Neural progenitor cell (in vitro differentiated cells): ENCODE measurements around the gene PHF19. TPM values are rescaled to one million over a fixed set of nuclear protein-coding genes. Genes with fewer than 3 reads are reported as not detected.

Source experiments
- DNase-seq: peaks from one replicate; pipeline ENCODE4 v3.0.0-alpha.2; 2016; ENCODE audit warnings: low spot score
- H2AFZ ChIP-seq: fragments of 200-600 bp; sonication (generic); replicated peaks from 2 replicates; pipeline ENCODE4 v1.6.1; 2016; ENCODE audit warnings: antibody characterized with exemption
- H3F3A ChIP-seq: fragments of 200-600 bp; sonication (generic); 2 replicates; pipeline ENCODE4 v1.6.1; 2016; ENCODE audit warnings: antibody characterized with exemption, low read depth
- H3K27ac ChIP-seq: fragments of 200-600 bp; sonication (generic); 2 replicates; pipeline ENCODE4 v1.5.1; 2016; ENCODE audit warnings: mild to moderate bottlenecking
- H3K27me3 ChIP-seq: fragments of 200-600 bp; sonication (generic); 2 replicates; pipeline ENCODE4 v1.6.1; 2016; ENCODE audit warnings: mild to moderate bottlenecking, moderate library complexity
- H3K36me3 ChIP-seq: fragments of 200-600 bp; sonication (generic); 2 replicates; pipeline ENCODE4 v1.5.1; 2016
- H3K4me1 ChIP-seq: fragments of 200-600 bp; sonication (generic); 2 replicates; pipeline ENCODE4 v1.6.1; 2016; ENCODE audit warnings: mixed run types
- H3K4me2 ChIP-seq: fragments of 200-600 bp; sonication (generic); 2 replicates; pipeline ENCODE4 v1.6.1; 2016
- H3K4me3 ChIP-seq: fragments of 200-600 bp; sonication (generic); 2 replicates; pipeline ENCODE4 v1.5.1; 2016
- H3K79me2 ChIP-seq: fragments of 200-600 bp; sonication (generic); 2 replicates; pipeline ENCODE4 v1.6.1; 2016; ENCODE audit warnings: low read depth
- H3K9ac ChIP-seq: fragments of 200-600 bp; sonication (generic); 2 replicates; pipeline ENCODE4 v1.6.1; 2016
- H3K9me3 ChIP-seq: fragments of 200-600 bp; sonication (generic); 2 replicates; pipeline ENCODE4 v1.5.1; 2016; ENCODE audit warnings: low read depth
- H4K20me1 ChIP-seq: fragments of 200-600 bp; sonication (generic); 2 replicates; pipeline ENCODE4 v1.6.1; 2016; ENCODE audit warnings: low read depth
- H3K27ac Mint-ChIP-seq: 3 replicates; pipeline ENCODE4 v1.8.0; 2021; ENCODE audit warnings: mixed read lengths
- H3K27me3 Mint-ChIP-seq: 2 replicates; pipeline ENCODE4 v1.8.0; 2022; ENCODE audit warnings: low read depth, mild to moderate bottlenecking, inconsistent platforms, moderate library complexity, mixed read lengths; ENCODE audit not compliant: insufficient read depth
- H3K36me3 Mint-ChIP-seq: 3 replicates; pipeline ENCODE4 v1.8.0; 2021; ENCODE audit warnings: mixed read lengths
- H3K4me1 Mint-ChIP-seq: 3 replicates; pipeline ENCODE4 v1.8.0; 2021; ENCODE audit warnings: mixed read lengths
- H3K4me3 Mint-ChIP-seq: 3 replicates; pipeline ENCODE4 v1.8.0; 2021; ENCODE audit warnings: mild to moderate bottlenecking, moderate library complexity, mixed read lengths
- H3K9me3 Mint-ChIP-seq: 3 replicates; pipeline ENCODE4 v1.8.0; 2020; ENCODE audit warnings: mixed read lengths
- EZH2 ChIP-seq: fragments of 200-600 bp; sonication (generic); IDR thresholded peaks from 2 replicates; pipeline ENCODE4 v1.6.1; 2017; ENCODE audit warnings: antibody characterized with exemption, mild to moderate bottlenecking, moderate library complexity
- EZH2phosphoT487 ChIP-seq: fragments of 200-600 bp; sonication (generic); IDR thresholded peaks from 2 replicates; pipeline ENCODE4 v1.6.1; 2017; ENCODE audit warnings: antibody characterized with exemption
- total RNA-seq: library from RNA; depleted of rRNA; stranded (reverse); fragments of >200 nt; gene quantifications from 2 replicates; pipeline ENCODE4 v1.2.3, GENCODE V29; 2015; ENCODE audit warnings: low replicate concordance
- TF ChIP-seq, protein P1 (sequence below): fragments of 200-600 bp; sonication (generic); IDR thresholded peaks from 2 replicates; pipeline ENCODE4 v1.5.1; 2017; ENCODE audit warnings: antibody characterized with exemption, mild to moderate bottlenecking

The PHF19 gene
- total RNA-seq, 1 donor from 2014 or later = 45.1 TPM

DNA sequence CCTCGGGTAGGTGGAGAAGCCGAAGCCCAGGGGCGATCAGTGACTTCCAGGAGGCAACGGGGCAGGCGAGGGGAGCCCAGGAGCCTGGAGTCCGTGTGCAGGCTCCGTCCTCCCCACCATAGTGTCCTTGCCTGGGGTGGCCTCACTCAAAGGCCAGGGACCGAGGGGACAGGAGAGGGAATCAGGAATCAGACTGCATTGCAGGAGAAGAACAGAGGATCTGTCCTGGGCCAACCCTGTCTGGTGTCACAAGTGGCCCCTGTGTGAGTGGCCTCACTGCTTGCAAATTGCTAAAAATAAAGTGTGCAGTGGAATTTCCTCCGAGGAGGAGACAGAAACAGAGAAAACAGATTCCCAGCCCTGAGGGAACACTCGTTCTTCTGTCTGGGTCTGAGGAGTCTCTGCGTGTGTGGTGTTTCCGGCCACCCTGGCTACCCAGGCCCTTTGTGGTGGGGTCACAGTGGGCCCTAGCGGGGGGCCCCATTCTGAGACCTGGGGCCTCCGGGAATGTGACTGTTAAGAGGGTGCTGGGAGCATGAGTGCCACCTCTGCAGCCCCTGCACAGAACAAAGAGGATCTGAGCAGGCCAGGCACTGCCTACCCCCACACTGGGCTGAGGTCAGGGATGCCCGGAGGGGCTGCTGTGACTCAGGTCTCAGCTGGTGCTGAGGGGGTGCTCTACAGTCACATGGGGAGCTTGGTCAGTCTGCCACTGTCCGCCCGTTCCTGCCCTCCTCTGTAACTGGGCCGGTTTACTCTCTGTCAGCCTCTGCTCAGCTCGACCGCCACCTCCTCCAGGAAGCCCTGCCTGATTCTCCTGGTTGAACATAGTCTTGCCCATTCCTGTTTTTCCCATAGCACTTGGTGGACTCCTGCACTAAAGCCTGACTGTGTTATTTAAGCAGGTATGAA is 42.2 kb upstream of the PHF19 start:
- no peak overlapping the region for H3K27ac Mint-ChIP-seq
- Histone ChIP-seq H3K4me1 (no peaks in the 10 kb centered on the region), H3K4me2 (no peak overlapping the region), H3K36me3 (no peaks in the 10 kb centered on the region), H3F3A (no peaks in the 10 kb centered on the region), H3K27ac (no peak overlapping the region), H3K9me3 (no peaks in the 10 kb centered on the region), H3K4me3 (no peak overlapping the region), H2AFZ (no peak overlapping the region), H4K20me1 (no peaks in the 10 kb centered on the region), H3K27me3 (no peaks in the 10 kb centered on the region), H3K9ac (no peak overlapping the region), H3K79me2 (no peaks in the 10 kb centered on the region)
- no peak overlapping the region for H3K4me3 Mint-ChIP-seq
- peaks cover 2% of the 10 kb centered on the region for H3K36me3 Mint-ChIP-seq
- no peak for DNase-seq
- peaks cover 3% of the 10 kb centered on the region for H3K27me3 Mint-ChIP-seq
- TF ChIP-seq EZH2phosphoT487 = no peak
- no peak for TF ChIP-seq EZH2
- TF ChIP-seq, protein P1, sequence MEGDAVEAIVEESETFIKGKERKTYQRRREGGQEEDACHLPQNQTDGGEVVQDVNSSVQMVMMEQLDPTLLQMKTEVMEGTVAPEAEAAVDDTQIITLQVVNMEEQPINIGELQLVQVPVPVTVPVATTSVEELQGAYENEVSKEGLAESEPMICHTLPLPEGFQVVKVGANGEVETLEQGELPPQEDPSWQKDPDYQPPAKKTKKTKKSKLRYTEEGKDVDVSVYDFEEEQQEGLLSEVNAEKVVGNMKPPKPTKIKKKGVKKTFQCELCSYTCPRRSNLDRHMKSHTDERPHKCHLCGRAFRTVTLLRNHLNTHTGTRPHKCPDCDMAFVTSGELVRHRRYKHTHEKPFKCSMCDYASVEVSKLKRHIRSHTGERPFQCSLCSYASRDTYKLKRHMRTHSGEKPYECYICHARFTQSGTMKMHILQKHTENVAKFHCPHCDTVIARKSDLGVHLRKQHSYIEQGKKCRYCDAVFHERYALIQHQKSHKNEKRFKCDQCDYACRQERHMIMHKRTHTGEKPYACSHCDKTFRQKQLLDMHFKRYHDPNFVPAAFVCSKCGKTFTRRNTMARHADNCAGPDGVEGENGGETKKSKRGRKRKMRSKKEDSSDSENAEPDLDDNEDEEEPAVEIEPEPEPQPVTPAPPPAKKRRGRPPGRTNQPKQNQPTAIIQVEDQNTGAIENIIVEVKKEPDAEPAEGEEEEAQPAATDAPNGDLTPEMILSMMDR = no peak
- peaks cover 33% of the 10 kb centered on the region for H3K4me1 Mint-ChIP-seq
- peaks cover 3% of the 10 kb centered on the region for H3K9me3 Mint-ChIP-seq

DNA sequence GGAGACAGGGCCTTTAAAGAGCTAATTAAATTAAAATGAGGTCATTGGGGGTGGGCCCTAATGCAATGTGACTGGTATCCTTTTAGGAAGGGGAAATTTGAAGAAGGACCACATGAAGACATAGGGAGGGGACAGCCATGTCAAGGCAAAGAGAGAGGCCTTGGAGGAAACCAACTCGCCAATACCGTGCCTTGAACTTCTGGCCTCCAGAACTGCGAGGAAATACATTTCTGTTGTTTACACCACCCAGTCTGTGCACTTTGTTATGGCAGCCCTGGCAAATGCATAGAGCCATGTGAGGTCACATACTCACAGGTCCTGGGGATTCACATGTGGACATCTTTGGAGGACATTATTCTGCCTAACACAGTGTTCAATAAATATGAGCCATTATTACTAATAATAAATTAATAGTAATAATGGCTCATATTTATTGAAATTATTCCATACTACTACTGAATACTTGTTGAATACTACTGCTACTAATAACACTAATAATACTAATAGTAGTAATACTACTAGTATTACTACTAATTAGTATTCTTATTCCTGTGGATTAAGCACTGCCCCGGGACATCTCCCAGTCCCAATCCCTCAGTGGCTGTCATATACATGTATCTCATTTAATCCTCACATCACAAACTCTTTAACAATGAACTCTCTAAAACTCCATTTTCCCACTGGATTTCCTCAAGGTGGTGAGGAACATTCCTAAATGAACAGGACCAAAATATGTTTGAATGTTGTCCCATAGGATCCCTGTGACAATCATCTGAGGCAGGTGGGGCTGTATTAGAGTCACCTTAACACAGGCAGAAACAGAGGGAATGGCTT is 41.2 kb upstream of the PHF19 start:
- H3K27ac Mint-ChIP-seq = no peak overlapping the region
- no peaks in the 10 kb centered on the region for H4K20me1 ChIP-seq

DNA sequence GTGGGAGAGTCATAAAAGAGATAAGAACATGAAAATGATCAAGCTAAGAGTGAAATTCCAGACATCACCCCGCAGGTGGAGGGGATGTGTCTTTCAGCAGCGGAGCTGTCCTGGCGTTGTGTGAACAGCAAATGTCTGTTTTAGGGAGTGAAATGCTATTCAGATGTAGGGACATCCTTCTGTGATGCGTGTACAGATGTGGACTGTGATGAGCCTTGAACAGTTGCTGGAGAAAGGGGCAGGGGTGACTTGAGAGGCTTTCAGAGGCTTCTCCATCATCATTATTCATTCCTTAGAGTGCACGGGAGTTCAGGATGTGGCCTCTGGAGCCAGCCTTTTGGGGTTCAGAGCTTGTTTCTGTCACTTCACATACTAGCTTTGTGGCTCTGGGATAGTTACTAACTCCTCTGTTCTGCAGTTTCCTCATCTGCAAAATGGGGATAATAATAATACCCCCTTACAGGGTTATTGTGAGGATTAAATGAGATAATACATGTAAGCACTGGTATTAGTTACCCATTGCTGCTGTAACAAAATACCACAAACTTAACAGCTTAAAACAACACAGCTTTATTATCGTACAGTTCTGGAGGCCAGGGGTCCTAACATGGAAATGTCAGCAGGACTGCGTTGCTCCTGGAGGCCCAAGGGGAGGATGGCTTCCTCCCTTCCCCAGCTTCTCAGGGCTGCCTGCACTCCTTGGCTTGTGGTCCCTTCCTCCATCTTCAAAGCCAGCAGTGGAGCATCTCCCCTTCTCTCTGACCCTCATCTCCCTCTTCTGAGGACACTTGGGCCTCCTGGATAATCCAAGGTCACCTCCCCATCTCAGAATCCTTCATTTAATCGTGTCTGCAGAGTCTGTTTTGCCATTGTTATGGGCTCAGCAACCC is 40.2 kb upstream of the PHF19 start:
- Histone ChIP-seq H3K9me3 (no peaks in the 10 kb centered on the region), H3K4me3 (no peak overlapping the region), H3K4me2 (no peak overlapping the region), H3K27me3 (no peaks in the 10 kb centered on the region), H2AFZ (no peak overlapping the region), H3K4me1 (no peaks in the 10 kb centered on the region), H3K9ac (no peak overlapping the region), H3K79me2 (no peaks in the 10 kb centered on the region), H3K27ac (no peak overlapping the region), H3F3A (no peaks in the 10 kb centered on the region), H4K20me1 (no peaks in the 10 kb centered on the region), H3K36me3 (no peaks in the 10 kb centered on the region)
- DNase-seq = no peak
- peaks cover 3% of the 10 kb centered on the region for H3K9me3 Mint-ChIP-seq
- no peak overlapping the region for H3K4me3 Mint-ChIP-seq
- peaks cover 33% of the 10 kb centered on the region for H3K4me1 Mint-ChIP-seq
- TF ChIP-seq, protein P1 = no peak
- TF ChIP-seq EZH2phosphoT487 (no peak), EZH2 (no peak)
- peaks cover 3% of the 10 kb centered on the region for H3K27me3 Mint-ChIP-seq
- H3K36me3 Mint-ChIP-seq = peaks cover 2% of the 10 kb centered on the region
- peak overlapping the region; percentile 30 for H3K27ac Mint-ChIP-seq

More for the DNA sequence above, 41.2 kb upstream of the PHF19 start:
- TF ChIP-seq EZH2 (no peak), EZH2phosphoT487 (no peak)
- TF ChIP-seq, protein P1 = no peak
- Histone ChIP-seq H3K9me3 (no peaks in the 10 kb centered on the region), H3K4me2 (no peak overlapping the region), H3K36me3 (no peaks in the 10 kb centered on the region), H3K27ac (no peak overlapping the region), H2AFZ (no peak overlapping the region), H3K79me2 (no peaks in the 10 kb centered on the region), H3K27me3 (no peaks in the 10 kb centered on the region), H3F3A (no peaks in the 10 kb centered on the region), H3K9ac (no peak overlapping the region), H3K4me1 (no peaks in the 10 kb centered on the region), H3K4me3 (no peak overlapping the region)
- DNase-seq = no peak
- Mint-ChIP-seq H3K9me3 (peaks cover 3% of the 10 kb centered on the region), H3K4me1 (peaks cover 33% of the 10 kb centered on the region), H3K27me3 (peaks cover 3% of the 10 kb centered on the region), H3K4me3 (no peak overlapping the region), H3K36me3 (peaks cover 2% of the 10 kb centered on the region)
